Small intestine (tissue), 16 donors: ENCODE results near the gene FAM171A2. TPM values are rescaled to one million over a fixed set of nuclear protein-coding genes. Genes with fewer than 3 reads are reported as not detected.

Source experiments
- DNase-seq, 2 donors: peaks; one replicate each; pipeline versions ENCODE4 v3.0.0 to v3.0.0-alpha.2; 2013
- FAIRE-seq: peaks from 2 replicates; lab custom pipeline; 2012; peaks lifted over from hg19 to GRCh38; lab: Jason Lieb, UNC
- H3K27ac ChIP-seq, 3 donors: one replicate each; pipeline ENCODE4 v1.5.1; 2013; ENCODE audit warnings: low read length in 2 of 3, mild to moderate bottlenecking in 2 of 3, control low read depth in 1 of 3, inconsistent platforms in 1 of 3, low read depth in 1 of 3, moderate library complexity in 1 of 3
- H3K27me3 ChIP-seq, 3 donors: one replicate each; pipeline ENCODE4 v1.6.1; 2013; ENCODE audit warnings: low read length in 3 of 3, inconsistent platforms in 1 of 3; ENCODE audit not compliant: control insufficient read depth in 3 of 3, insufficient read depth in 3 of 3
- H3K36me3 ChIP-seq, 3 donors: one replicate each; pipeline ENCODE4 v1.6.1; 2013; ENCODE audit warnings: low read length in 3 of 3, inconsistent platforms in 1 of 3, low read depth in 1 of 3, mild to moderate bottlenecking in 1 of 3, moderate library complexity in 1 of 3; ENCODE audit not compliant: control insufficient read depth in 3 of 3, insufficient read depth in 2 of 3
- H3K4me1 ChIP-seq, 3 donors: one replicate each; pipeline ENCODE4 v1.6.1; 2013; ENCODE audit warnings: low read length in 2 of 3, inconsistent platforms in 1 of 3, low read depth in 1 of 3, mild to moderate bottlenecking in 1 of 3, moderate library complexity in 1 of 3; ENCODE audit not compliant: control insufficient read depth in 3 of 3, insufficient read depth in 2 of 3
- H3K4me3 ChIP-seq, 3 donors: one replicate each; pipeline ENCODE4 v1.5.1; 2013; ENCODE audit warnings: low read length in 3 of 3, control low read depth in 1 of 3, inconsistent platforms in 1 of 3, low read depth in 1 of 3, mild to moderate bottlenecking in 1 of 3, moderate library complexity in 1 of 3
- H3K9me3 ChIP-seq, 2 donors: one replicate each; pipeline ENCODE4 v1.6.1; 2013; ENCODE audit warnings: low read depth in 1 of 2, low read length in 1 of 2; ENCODE audit not compliant: control insufficient read depth in 2 of 2, insufficient read depth in 1 of 2
- WGBS, 3 donors: extraction: QIAGEN DNeasy Blood & Tissue Kit; methylation state at CpG; one replicate each; pipeline ENCODE4 v1.1.7; 2013; 5-methylcytosine and 5-hydroxymethylcytosine counted together
- long read RNA-seq, 10 donors: transcript quantifications; one replicate each; lab custom pipeline, GENCODE V29; 2026
- polyA plus RNA-seq, 4 donors: library from polyadenylated mRNA; stranded (reverse) in 3 of 4; unstranded in 1 of 4; fragments of 200-250 nt in 3 of 4; fragments of 120-200 nt in 1 of 4; gene quantifications; one replicate each; pipeline versions ENCODE4 v1.2.1 to v1.2.3, GENCODE V29; 2013
- donor health status: healthy with polysubstance abuse.
- donor health status: control.
- donor health status: control.
- donor health status: Bipolar disorder and iron deficiency.
- donor health status: healthy.

FAM171A2 gene
- 1 to 10 TPM in 1 of 4 donors, under 1 TPM in 1, not detected in 2; 0.87 to 3.1 TPM for polyA plus RNA-seq
- long read RNA-seq, donor 1, result 0 reads
- long read RNA-seq, donor 2, result 0 reads
- long read RNA-seq, donor 3, transcript FAM171A2-201 (8 exons, 3,160 nt), result major isoform, 5 of 6 reads
- long read RNA-seq, donor 3, partial matches to known transcripts, result 0 of 6 reads
- long read RNA-seq, donor 3, other reads (novel, unspliced or antisense), result 0 of 6 reads
- long read RNA-seq, donor 4, result 0 reads
- long read RNA-seq, donor 5, result 0 reads
- long read RNA-seq, donor 6, partial matches to known transcripts, result 0 of 2 reads
- long read RNA-seq, donor 6, other reads (novel, unspliced or antisense), result 0 of 2 reads
- long read RNA-seq, donor 7, transcript FAM171A2-201 (8 exons, 3,160 nt), result major isoform, 5 of 6 reads
- long read RNA-seq, donor 7, partial matches to known transcripts, result 0 of 6 reads
- long read RNA-seq, donor 7, other reads (novel, unspliced or antisense), result 0 of 6 reads
- long read RNA-seq, donor 8, partial matches to known transcripts, result 0 of 1 reads
- long read RNA-seq, donor 8, other reads (novel, unspliced or antisense), result 0 of 1 reads
- long read RNA-seq, donor 9, partial matches to known transcripts, result 0 of 1 reads
- long read RNA-seq, donor 9, other reads (novel, unspliced or antisense), result 0 of 1 reads
- long read RNA-seq, donor 10, transcript FAM171A2-201 (8 exons, 3,160 nt), result major isoform, 8 of 16 reads
- long read RNA-seq, donor 10, partial matches to known transcripts, result 8 of 16 reads
- long read RNA-seq, donor 10, other reads (novel, unspliced or antisense), result 0 of 16 reads

- FAIRE-seq, result no peak
- H3K27ac ChIP-seq, result no peak within 1 kb of the TSS
- peak within 1 kb of the TSS; percentile 31 to 61 (median 55) for H3K4me3 ChIP-seq
- 0 to 1% (median 0%) methylated on average over 26 to 63 of the region's 63 CpGs for WGBS, 3 donors
- H3K27me3 ChIP-seq, result peaks cover 2 to 32% (median 3%) of the 10 kb centered on the region in 3 donors
- no peaks in the 10 kb centered on the region for H3K9me3 ChIP-seq
- peaks cover 0 to 15% (median 1%) of the 10 kb centered on the region in 3 donors for H3K4me1 ChIP-seq
- peak; percentile 40 to 82 for DNase-seq
- H3K36me3 ChIP-seq, result peaks cover 0 to 8% (median 0%) of the 10 kb centered on the region in 3 donors
Observed at GRCh38 chr17:44363613-44364159, at the start of gene FAM171A2. TSS of gene FAM171A2 (minus strand) at chr17:44363853. CDS start at chr17:44363714, 139 bp downstream.

- DNase-seq (no peak), FAIRE-seq (no peak)
- no peaks in the 10 kb centered on the region for H3K4me1 ChIP-seq
- 85 to 95% (median 87%) methylated on average over 7 of the region's 7 CpGs for WGBS, 3 donors
- H3K4me3 ChIP-seq, result no peak overlapping the region
- no peak overlapping the region for H3K27ac ChIP-seq
- no peaks in the 10 kb centered on the region for H3K27me3 ChIP-seq
- no peaks in the 10 kb centered on the region for H3K9me3 ChIP-seq
- peaks cover 0 to 23% (median 8%) of the 10 kb centered on the region in 3 donors for H3K36me3 ChIP-seq
Observed at GRCh38 chr17:44409309-44410028, 45.8 kb upstream of the FAM171A2 start.

DNA sequence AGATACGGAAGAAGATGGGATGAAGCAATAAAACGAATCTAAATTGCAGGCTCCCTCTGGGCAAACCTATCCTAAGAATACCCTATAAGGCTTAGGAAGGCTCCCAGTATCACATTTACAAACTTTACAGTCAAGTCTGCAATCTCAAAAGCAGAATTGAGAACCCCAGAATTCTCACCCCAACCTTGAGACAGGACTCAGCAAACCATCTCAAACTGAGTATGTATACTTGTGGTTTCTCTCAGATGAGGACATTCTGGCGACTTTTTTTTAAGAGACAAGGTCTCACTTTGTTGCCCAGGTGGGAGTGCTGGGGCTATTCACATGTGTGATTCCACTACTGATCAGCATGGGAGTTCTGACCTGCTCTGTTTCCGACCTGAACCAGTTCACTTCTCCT, 45.1 kb upstream of the FAM171A2 start:
- Histone ChIP-seq H3K36me3 (peaks cover 0 to 24% (median 6%) of the 10 kb centered on the region in 3 donors), H3K27me3 (no peaks in the 10 kb centered on the region), H3K4me3 (no peak overlapping the region), H3K4me1 (no peaks in the 10 kb centered on the region), H3K27ac (no peak overlapping the region), H3K9me3 (no peaks in the 10 kb centered on the region)
- FAIRE-seq, result no peak
- 90 to 92% (median 92%) methylated on average over 4 of the region's 4 CpGs for WGBS, 3 donors
- no peak for DNase-seq

DNA sequence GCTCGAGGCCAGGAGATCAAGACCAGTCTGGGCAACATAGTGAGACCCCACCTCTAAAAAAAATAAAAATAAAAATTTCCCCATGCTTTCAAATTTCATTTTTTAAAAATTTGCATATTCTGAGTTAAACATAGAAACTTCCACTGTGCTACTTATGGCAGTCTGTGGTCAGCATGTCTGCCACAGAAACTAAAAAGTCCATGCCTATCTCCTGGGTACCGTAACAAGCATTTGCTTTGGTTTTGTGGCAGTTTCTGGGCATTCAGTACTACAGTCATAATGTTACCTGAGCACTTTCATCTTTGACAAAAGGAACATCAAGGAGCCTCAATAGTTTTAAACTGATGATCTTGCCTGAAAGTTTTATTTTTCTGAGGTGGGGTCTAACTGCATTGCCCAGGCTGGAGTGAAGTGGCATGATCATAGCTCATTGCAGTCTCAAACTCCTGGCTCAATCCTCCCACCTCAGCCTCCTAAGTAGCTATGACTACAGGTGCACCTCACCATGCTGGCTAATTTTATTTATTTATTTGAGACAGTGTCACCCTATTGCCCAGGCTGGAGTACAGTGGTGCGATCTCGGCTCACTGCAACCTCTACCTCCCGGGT, 39.0 kb upstream of the FAM171A2 start:
- H3K36me3 ChIP-seq, result peaks cover 17 to 54% (median 24%) of the 10 kb centered on the region in 3 donors
- no peaks in the 10 kb centered on the region for H3K27me3 ChIP-seq
- WGBS, 3 donors, result 88 to 96% (median 96%) methylated on average over 5 of the region's 5 CpGs
- DNase-seq, result no peak
- FAIRE-seq, result no peak
- no peaks in the 10 kb centered on the region for H3K4me1 ChIP-seq
- H3K9me3 ChIP-seq, result no peaks in the 10 kb centered on the region
- no peak overlapping the region for H3K27ac ChIP-seq
- H3K4me3 ChIP-seq, result no peak overlapping the region

GRCh38 chr17:44400226-44400847, 36.7 kb upstream of the FAM171A2 start:
- FAIRE-seq, result no peak
- H3K4me3 ChIP-seq, result no peak overlapping the region
- H3K27me3 ChIP-seq, result no peaks in the 10 kb centered on the region
- 90 to 100% (median 94%) methylated on average over 3 of the region's 3 CpGs for whole genome bisulfite sequencing, 3 donors
- no peaks in the 10 kb centered on the region for H3K9me3 ChIP-seq
- no peak overlapping the region for H3K27ac ChIP-seq
- no peaks in the 10 kb centered on the region for H3K4me1 ChIP-seq
- peak in 1 of 2 donors; percentile 8 for DNase-seq
- peaks cover 17 to 59% (median 24%) of the 10 kb centered on the region in 3 donors for H3K36me3 ChIP-seq

DNA sequence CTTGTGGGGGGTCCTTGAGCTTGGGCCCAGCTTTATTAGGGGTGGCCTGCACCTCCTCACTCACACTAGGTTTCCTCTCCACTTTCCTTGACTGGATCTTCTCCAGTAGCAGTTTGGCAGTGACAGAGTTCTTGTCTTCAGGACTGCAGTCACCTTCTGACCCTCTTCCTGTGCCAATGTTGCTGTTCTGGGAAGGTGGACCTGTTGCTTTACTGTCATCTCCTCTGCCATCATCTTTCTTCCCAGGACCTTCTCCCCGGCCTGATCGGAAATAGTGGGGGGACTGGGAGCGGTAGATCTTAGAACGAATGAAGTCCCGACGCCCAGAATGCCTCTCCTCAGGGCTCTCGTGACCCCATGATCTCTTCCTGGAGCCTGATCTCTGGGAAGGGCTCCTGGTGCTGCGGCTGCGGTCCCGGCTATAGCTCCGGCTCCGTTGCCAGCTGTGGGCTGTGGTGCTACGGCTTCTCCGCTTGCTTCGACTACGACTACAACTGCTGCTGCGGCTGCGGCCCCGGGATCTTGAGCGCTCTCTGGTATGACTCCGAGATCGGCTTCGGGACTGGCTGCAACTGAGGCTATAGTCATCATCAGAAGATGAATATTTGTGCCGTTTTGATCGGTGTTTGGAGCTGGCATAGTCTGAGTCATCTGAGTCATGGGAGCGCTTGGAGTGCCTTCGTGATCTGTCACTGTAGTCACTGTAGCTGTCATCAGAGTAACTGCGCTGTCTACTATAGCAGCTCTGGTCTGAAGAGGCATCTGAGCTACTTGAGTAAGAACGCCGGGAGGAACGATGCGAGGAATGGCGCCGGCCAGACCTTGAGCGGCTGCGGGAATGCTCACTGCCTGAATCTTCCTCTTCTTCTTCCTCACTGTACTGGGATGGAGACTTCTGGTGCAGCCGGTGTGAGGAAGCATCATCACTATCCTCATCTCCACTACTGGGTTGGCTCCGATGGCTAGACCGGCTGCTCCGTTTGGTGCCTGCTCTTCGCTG, 35.3 kb upstream of the FAM171A2 start:
- FAIRE-seq (no peak), DNase-seq (no peak)
- no peak overlapping the region for H3K27ac ChIP-seq
- H3K36me3 ChIP-seq, result peaks cover 17 to 56% (median 24%) of the 10 kb centered on the region in 3 donors
- H3K4me3 ChIP-seq, result no peak overlapping the region
- H3K9me3 ChIP-seq, result no peaks in the 10 kb centered on the region
- H3K4me1 ChIP-seq, result no peaks in the 10 kb centered on the region
- 97 to 98% (median 97%) methylated on average over 41 of the region's 41 CpGs for WGBS, 3 donors
- H3K27me3 ChIP-seq, result no peaks in the 10 kb centered on the region
